Omental fat pad (tissue), 4 donors: ENCODE data around the gene PRSS27. TPM values are rescaled to one million over a fixed set of nuclear protein-coding genes. Genes with fewer than 3 reads are reported as not detected.

Experiments
- ATAC-seq: fragments of 150-250 bp; one replicate; pipeline ENCODE4 v1.9.1; 2016; ENCODE audit warnings: mild to moderate bottlenecking, moderate library complexity; ENCODE audit not compliant: low FRiP score
- DNase-seq: peaks from one replicate; pipeline ENCODE4 v3.0.0-alpha.2; 2019; ENCODE audit warnings: low spot score
- CTCF ChIP-seq, 3 donors: fragments of 450-650 bp; IDR thresholded peaks; one replicate each; pipeline ENCODE4 v1.5.1; 2016 to 2017; ENCODE audit warnings: antibody characterized with exemption in 3 of 3, mild to moderate bottlenecking in 3 of 3, moderate library complexity in 2 of 3
- total RNA-seq, 4 donors: library from RNA; depleted of rRNA; stranded (reverse); fragments of >200 nt; gene quantifications; one replicate each; pipeline ENCODE4 v1.1.0, GENCODE V29; 2016

PRSS27 gene
- total RNA-seq, 4 donors from 2014 or later, result 0.65 to 1.2 (median 1.0) TPM

DNA sequence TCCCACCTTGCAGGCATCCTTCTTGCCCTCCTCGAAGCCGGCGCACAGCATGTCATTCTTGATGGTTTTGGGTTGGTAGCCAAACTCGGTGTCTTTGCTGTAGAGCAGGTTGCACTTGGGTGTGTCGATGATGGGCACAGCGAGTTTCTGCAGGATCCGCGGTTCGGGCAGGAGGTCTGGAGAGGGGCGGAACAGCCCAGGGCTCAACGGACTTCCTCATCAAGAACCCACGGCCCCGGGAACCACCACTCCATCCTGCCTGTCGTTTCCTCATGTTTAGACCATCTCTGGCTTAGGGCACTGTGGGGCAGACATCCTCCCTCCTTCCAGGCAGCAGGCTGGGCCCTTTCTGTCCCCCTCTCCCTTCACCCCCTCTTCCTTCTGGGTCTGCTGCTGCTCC is 6.5 kb downstream of the PRSS27 start:
- TF ChIP-seq CTCF (IDR thresholded peaks at IDR 0.05), result no peak
- no peak for ATAC-seq
- DNase-seq, result no peak

- DNase-seq (no peak), ATAC-seq (no peak)
- no peak for TF ChIP-seq CTCF (IDR thresholded peaks at IDR 0.05)
Measured at GRCh38 chr16:2712546-2712945, 7.5 kb downstream of the PRSS27 start.

DNA sequence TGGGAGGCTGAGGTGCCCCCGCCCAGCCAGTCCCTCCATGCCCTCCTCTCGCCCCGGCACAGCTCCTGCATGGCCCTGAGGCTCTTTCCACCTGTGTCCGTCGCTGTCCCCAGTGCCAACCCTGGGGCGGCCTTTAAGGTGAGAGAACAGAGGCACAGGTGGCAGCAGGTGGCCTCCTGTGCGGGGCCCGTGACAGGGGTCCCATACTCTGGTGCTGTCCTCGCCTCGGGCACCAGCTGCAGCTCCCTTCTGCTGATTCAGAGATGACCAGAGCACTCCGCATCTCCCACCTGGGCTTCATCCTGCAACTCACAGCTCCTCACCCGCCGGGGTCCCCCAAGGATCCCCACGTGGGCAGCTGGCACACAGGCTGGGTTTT is 8.0 kb downstream of the PRSS27 start:
- no peak for TF ChIP-seq CTCF (IDR thresholded peaks at IDR 0.05)
- DNase-seq (no peak), ATAC-seq (no peak)

- TF ChIP-seq CTCF (IDR thresholded peaks at IDR 0.05), result no peak
- DNase-seq (no peak), ATAC-seq (no peak)
Measured at GRCh38 chr16:2711370-2712062, 8.5 kb downstream of the PRSS27 start.

GRCh38 chr16:2710711-2711231 is 9.3 kb downstream of the PRSS27 start:
- ATAC-seq, result no peak
- TF ChIP-seq CTCF (IDR thresholded peaks at IDR 0.05), result no peak
- no peak for DNase-seq

DNA sequence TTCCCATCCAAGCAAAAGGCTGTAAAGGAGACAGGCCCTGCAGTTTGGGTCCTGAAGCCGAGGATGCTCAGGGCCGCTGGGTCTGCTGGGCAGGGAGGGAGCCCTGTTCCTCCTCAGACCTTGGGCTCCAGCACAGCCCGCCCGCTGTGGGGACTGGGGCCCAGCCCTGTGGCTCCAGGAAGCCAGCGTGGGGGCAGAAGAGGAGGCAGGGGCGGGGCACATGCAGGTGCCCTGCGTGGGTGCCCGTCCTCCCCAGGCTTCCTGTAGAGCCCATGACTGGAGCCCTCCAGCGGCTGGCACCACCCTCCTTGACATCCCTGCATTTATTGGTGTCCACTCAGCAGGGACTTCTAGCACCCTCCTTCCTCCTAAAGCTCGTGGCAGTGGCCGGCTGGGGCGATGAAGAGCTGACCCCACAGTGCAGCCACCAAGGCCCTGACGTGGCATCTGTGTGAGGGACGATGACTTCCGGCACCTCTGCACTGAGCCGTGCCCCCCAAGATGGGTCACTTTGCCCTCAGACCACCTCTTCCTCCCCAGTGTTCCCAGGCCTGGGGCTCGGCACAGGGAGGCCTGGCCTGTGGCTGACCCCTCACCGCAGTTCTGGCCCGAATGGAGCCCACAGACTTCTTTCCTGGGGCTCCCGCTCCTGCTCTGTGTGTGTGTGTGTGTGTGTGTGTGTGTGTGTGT is 9.9 kb downstream of the PRSS27 start:
- TF ChIP-seq CTCF (IDR thresholded peaks at IDR 0.05), result no peak
- DNase-seq (no peak), ATAC-seq (no peak)

DNA sequence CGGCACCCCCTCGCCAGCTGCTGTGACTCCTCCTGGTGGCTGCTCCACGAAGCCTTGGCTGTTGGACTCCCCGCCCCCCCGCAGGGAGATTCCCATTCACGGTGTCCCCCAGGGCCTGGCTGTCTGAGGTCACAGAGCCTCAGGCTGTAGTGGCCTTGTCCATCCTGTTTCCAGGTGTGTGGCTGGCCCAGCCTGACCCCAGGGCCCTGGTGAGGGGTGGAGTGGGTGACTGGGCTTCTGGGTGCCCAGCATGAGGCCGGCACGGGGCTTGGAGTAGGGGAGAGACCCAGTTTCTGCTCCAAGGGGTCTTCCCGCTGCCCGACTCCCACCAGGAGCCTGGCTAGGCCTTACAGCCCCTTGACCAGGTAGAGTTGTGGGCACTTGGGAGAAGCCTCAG is 10.4 kb downstream of the PRSS27 start:
- ATAC-seq, result no peak
- no peak for TF ChIP-seq CTCF (IDR thresholded peaks at IDR 0.05)

More for the DNA sequence above, 10.4 kb downstream of the PRSS27 start:
- DNase-seq, result no peak
